ACHN (cell line): ENCODE results near the gene SOWAHC.
"Not testable (repeated sequence)": the region's sequence is repeated elsewhere in the genome, so short reads cannot be mapped to it uniquely, and the experiment has no call there.

Source experiments
- DNase-seq: peaks from one replicate; pipeline ENCODE4 v3.0.0-alpha.2; 2015
- in situ Hi-C: cut with HindIII; loops from 2 replicates; pipeline ENCODE4 v1.10.0; 2017; ENCODE audit warnings: low sequenced_read_pairs, low pct_ligation_motif_present, low pct_unique_long_range_greater_than_20kb

SOWAHC gene

DNA sequence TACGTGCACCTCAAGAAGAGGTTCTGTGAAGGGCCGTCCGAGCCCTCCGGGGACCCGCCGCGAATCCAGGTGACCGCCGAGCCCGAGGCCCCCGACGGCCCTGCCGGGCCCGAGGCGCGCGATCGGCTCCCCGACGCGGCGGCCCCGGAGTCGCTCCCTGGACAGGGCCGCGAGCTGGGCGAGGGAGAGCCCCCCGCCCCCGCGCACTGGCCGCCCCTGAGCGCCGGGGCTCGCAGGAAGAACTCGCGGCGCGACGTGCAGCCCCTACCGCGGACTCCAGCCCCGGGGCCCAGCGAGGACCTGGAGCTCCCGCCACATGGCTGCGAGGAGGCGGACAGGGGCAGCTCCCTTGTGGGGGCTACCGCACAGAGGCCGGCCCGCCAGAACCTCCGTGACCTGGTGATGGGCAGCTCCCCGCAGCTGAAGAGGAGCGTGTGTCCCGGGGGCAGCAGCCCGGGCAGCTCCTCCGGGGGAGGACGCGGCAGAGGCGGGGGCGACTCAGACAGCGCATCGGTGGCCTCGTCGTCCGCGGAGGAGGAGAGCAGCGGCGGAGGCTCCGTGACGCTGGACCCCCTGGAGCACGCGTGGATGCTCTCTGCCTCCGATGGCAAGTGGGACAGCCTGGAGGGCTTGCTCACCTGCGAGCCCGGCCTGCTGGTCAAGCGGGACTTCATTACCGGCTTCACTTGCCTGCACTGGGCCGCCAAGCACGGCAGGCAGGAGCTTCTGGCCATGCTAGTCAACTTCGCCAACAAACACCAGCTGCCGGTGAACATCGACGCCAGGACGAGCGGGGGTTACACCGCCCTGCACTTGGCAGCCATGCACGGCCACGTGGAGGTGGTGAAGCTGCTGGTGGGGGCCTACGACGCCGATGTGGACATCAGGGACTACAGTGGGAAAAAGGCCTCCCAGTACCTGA, 812 bp downstream of the SOWAHC start:
- peak; percentile 22 for DNase-seq
- in situ Hi-C loops, result no loop called here

DNA sequence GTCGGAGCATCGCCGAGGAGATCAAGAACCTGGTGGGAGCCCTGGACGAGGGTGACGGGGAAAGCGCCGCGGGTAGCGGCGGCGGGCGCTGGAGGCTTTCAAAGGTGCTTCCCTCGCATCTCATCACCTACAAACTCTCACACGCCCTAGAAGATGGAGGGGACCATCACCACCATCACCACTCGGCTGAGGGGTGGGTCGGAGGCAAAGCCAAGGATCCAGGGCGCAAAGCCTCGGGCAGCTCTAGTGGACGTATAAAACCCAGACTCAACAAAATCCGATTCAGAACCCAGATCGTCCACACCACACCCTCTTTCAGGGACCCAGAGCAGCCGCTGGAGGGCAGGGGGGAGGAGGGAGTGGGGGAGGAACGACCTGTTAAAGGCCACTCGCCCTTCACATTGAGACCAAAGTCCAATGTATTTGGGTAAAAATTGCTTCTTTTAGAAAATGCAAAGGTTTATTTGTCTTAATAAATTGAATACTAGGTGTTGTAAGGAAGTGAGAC, 1.5 kb downstream of the SOWAHC start:
- DNase-seq, result no peak

DNA sequence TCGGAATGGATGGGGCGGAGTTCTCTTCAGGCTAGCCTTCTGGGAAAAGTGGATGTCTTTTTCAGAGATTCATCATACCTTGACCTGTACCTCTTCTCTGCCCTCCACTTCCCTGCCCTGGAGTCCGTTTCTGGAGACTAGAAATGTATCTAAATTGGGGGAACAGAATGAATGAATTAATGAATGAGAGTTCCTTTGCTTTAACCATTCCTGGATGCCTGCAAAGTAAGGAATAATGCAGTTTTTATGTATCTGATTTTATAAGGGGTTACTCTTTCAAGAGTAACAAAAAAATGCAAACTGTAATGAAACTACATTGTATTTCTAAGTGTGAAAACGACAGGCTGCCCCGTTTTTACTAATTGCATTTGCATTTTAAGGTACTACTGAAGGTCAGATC, 2.0 kb downstream of the SOWAHC start:
- in situ Hi-C loops, result no loop called here

More for the DNA sequence above, 1.5 kb downstream of the SOWAHC start:
- in situ Hi-C loops, result no loop called here

DNA sequence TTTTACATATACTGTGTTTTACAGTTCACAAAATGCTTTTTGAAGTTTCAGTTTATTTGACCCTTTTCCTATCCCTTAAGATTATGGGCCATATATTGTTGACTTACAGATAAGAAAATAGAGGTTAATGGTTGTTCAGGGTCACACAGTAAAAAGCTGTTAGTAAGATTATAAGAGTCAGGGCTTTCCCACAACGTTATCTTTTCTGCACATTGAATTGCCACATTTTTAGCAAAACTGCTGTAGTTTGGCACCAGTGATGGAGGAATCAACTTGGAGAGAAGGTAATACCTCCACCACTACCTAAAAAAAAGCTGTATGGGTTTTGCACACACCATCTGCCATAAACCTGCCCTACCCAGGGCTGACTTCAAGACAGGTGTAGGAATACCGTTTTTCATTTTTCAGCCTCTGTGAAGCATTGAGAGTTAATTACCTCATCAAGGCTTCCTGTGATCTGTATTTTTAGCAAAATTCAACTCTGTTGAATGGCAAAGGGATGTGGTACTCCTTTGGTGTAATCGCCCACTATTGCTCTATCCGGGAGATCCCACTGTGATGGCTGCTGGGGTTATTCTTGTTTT, 5.0 kb downstream of the SOWAHC start:
- in situ Hi-C loops, result no loop called here
- no peak for DNase-seq

More for the DNA sequence above, 2.0 kb downstream of the SOWAHC start:
- DNase-seq, result no peak

DNA sequence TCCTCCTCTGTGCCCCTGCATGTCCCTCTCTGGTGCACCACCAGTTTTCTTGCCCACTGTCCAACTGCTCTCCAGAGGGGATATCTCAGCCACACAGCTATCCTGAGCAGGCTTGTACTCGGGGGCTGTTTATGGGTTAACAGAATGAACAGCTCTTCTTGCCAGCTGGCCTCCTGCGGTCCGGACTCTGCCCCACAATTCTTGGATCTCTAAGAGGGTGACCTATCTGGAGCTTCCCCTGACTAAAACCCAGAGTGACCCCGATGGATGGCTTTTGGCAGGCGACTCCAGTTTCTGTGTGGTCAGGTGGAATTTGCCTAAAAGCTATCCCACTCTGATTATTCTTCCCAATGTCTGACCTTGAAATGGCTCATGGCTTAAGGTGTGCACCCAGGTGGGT, 9.1 kb downstream of the SOWAHC start:
- in situ Hi-C loops, result no loop called here
- DNase-seq, result no peak

DNA sequence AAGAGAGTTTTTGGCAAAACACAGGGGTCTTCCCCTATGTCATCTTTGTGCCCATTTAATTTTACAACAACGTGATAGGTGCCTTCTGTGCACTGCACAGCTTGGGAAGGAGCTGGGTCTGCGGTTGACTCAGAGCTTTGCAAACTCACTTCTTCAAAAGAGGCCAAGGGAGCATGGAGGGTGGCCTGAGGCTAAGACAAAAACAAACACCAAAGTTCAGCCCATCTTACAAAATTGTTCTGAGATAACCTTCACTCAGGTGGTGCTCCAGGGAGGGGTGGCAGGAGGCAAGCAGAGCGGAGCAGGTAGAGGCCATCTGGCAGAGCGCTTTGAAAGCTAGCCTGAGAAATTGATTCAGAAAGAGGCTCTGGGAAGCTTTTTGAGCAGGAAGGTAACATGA, 9.8 kb downstream of the SOWAHC start:
- no peak for DNase-seq
- in situ Hi-C loops, result no loop called here

DNA sequence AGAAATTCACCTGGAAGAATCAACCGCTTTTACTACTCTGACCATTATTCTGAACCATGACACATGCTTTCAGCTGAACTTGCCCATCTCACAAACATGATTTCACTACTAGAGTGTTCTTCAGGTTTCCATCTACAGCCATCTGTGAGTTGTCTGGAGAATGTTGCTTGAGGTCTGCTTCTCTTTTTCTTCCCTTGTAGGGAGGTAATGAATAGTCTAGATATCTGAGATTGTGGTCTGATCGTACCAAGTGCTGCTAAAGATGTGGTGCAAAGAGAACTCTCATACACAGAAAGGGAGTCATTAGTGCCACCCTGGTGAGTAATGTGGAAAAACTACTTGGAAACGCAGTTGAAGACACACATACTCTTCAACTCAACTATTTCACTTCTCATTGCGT, 10.2 kb downstream of the SOWAHC start:
- in situ Hi-C loops, result no loop called here
- DNase-seq, result no peak

DNA sequence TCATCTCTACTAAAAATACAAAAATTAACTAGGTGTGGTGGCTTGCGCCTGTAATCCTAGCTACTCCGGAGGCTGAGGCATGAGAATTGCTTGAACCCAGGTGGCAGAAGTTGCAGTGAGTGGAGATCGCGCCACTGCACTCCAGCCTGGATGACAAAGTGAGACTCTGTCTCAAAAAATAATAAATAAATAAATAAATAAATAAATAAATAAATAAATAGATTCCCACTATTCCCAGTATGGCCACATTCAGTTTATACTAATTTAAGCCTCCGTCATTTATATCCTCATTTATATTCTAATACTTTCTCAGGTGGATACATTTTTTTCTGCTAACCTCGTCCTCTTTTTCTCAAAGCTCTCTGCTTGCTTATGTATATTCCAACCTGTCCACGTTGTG, 14.2 kb downstream of the SOWAHC start:
- DNase-seq, in situ Hi-C loops: not testable (repeated sequence)

DNA sequence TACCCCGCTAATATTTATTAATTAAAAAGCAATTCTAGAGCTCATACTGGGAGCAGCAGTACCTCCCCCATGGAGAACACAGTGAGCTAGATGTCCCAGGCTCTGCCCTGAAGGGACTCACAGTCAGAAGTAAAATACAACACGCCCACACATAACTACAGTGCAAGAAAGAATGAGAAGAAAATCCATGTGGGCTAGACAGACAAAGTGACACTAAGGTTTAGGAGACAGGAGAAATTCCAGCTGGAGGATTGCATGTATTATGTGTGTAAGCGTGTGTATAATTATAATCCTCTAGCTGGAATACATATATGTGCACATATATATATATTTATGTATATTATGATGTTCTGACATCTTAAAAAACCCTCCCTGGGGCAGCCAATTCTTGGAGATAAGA, 15.7 kb downstream of the SOWAHC start:
- in situ Hi-C loops, result no loop called here
- no peak for DNase-seq

DNA sequence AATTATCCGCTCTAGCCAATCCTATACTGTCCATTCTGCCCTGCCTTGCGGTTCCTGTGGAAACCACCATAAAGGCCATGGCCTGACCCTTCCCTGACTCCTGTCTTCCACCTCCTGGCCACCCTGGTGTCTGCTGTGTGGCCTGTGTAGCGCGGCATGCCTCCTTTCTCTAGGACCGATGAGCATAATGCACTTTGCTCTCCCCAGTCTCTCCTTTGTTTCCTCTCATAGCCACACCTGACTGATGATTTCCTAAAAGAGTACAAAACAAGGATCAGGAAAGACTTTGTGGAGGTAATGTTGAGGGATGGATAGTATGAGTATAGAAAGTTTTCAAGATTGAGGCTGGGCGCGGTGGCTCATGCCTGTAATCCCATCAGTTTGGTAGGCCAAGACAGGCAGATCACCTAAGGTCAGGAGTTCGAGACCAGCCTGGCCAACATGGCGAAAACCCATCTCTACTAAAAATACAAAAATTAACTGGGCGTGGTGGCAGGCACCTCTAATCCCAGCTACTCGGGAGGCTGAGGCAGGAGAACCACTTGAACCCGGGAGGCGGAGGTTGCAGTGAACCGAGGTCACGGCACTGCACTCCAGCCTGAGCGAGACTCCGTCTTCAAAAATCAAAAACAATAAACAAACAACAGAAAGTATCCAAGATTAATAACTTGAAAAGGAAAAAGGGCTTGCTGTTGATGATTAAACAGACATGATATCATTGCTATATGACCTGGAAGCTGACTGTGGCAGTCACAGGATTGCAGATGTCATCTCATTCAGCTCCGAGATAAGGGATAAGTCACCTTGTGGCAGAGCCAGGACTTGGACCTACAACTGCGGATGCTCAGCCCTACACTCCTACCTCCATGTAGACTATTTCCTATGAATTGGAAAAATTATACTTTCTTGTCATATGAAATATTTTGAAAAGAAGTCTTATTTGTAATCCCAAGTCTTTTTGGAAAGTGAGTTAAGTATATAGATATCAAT, 16.6 kb downstream of the SOWAHC start:
- in situ Hi-C loops, result no loop called here
- DNase-seq, result no peak

DNA sequence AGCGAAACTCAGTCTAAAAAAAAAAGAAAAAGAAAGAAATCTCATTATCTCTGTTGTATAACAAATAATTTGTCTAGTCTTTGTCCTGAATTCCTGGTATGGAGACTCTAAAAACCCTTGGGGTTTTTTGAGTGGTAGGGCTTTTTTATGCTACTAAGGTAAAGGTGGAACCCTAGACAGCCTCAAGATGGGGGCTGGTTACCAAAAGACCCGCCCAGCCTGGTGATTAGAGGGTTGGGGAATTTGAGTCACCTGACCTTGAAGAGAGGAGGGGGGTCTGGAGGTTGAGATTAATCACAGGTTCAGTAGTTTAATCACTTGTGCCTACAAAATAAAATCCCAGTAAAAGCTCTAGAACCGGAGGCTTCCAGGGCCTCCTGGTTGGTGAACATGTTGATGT, 17.6 kb downstream of the SOWAHC start:
- DNase-seq, result no peak
- in situ Hi-C loops, result no loop called here

DNA sequence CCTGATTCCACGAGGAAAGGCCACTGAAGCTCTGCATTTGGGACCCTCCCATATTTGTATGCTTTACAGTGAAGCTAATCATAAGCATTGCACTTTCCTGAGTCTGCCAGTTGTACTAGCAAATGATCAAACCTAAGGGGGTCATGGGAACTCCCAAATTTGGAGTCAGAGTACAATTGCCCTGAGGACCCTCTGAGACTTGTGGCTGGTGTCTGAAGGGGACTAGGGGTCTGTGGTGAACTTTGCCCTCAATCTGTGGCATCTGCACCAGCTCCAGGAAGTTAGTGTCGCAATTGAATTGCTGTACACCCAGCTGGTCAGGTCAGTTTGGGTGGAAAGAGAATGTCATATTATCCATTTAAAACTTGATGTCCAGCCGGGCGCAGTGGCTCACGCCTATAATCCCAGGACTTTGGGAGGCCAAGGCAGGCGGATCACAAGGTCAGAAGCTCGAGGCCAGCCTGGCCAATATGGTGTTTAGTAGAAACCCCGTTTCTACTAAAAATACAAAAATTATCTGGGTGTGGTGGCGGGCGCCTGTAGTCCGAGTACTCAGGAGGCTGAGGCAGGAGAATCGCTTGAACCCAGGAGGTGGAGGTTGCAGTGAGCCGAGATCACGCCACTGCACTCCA, 18.1 kb downstream of the SOWAHC start:
- in situ Hi-C loops, result no loop called here
- DNase-seq, result no peak

DNA sequence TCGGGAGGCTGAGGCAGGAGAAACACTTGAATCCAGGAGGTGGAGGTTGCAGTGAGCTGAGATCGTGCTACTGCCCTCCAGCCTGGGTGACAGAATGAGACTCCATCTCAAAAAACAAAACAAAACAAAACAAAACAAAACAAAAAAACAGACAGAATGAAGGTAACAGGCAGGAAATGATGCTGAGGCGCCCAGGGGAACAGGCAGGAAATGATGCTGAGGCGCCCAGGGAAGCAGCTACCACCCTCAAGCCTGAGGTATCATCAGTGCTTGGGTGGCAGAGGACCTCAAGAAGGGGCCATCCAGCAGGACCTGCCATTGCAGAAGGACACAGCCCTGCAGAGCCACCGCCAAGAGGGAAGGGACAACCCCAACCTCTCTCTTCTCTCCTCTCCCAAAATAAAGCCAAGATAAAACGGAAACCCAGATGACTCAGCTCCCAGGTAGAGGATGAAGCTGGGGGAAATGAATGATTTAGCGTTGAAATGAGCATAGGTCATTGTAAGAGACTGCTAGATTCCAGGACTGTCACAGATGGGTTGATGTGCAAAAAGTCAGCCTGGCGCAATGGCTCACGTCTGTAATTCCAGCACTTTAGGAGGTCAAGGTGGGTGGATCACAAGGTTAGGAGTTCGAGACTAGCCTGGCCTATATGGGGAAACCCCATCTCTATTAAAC, 19.3 kb downstream of the SOWAHC start:
- in situ Hi-C loops, result no loop called here
- DNase-seq, result no peak

DNA sequence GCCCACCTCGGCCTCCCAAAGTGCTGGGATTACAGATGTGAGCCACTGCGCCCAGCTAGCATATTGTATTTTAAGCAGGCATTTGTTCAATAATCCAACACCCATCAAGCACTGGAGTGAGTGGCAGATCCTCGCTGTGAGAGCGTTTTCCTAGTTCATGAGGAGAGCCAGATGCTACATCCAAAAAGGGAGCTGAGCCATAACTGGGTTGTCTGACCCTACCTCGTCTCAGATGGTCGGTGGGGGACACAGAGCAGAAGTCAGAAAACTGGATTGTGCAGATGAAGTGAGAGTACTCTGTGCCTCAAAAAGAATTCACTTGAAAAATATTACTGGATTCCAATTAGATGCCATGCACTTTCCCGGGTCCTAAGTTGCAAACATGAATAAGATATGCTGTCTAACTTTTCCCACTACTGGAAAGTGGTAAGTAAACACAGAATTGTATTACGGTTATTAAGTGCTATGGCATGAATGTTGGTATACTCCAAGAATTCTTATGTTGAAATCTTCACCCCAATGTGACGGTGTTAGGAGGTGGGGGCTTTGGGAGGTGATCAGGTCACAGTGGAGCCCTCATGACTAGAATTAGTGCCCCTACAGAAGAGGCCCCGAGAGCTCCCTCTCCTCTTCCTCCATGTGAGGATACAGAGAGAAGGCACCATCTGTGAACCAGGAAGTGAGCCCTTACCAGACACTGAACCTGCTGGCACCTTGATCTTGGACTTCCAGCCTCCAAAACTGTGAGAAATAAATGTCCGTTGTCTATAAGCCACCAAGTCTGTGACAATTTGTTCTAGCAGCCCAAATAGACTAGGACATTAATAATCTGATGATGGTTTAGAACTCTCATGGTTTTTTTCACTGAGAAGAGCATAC, 21.5 kb downstream of the SOWAHC start:
- DNase-seq, result no peak
- in situ Hi-C loops, result no loop called here

DNA sequence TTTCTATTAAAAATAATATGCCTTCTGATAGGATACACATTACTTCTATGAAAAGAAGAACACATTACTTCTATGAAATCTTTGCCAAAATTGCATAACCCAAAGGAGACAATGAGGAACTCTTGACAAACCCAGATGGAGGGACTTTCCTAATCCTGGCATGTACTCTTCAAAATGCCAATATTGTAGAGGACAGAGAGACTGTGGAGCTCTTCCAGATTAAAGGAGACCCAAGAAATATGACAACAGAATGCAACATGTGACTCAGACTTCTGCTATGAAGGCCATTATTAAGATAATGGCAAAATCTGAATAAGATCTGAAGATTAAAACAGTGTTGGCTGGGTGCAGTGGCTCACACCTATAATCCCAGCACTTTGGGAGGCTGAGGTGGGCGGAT, 22.2 kb downstream of the SOWAHC start:
- in situ Hi-C loops, result no loop called here
- DNase-seq, result no peak

DNA sequence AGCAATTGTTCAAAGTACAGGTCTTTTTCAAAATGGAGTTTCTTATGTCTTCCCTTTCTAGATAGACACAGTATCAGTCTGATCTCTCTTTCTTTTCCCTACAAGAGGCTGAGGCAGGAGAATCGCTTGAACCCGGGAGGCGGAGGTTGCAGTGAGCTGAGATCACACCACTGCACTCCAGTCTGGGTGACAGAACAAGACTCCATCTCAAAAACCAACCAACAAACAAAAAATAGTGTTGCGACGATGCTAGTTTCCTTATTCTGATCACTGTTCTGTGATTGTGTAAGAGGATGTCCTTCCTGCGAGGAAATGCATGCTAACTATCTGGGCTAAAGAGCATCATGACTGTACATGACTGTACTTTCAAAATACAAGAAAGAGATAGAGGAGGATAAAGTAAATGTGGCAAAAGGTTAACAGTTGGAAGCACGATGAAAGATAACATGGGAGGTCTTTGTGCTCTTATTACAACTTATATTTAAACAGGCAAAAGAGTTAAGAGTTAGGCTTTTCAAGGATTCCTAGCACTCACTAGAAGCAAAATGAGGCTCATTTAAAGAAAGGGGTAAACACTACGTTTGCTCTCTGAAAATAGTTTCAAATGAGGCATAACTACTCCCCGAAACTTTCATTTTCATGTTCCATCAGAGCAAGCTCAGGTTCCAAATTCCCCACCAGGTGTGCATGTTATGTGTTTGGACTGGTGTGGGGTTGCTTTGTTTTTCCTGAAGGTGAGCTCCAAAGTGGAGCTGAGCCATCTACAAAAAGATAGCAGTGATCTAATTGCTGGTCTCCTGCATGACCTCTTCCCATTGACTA, 23.8 kb downstream of the SOWAHC start:
- in situ Hi-C loops, result no loop called here
- DNase-seq, result no peak
